WTC11 (cell line): Measurements from ENCODE around the gene AK5. TPM values are rescaled to one million over a fixed set of nuclear protein-coding genes. Genes with fewer than 3 reads are reported as not detected.
A peak's percentile ranks its signal among the peaks of the same experiment; 100 is the strongest.

Experiments used
- ATAC-seq: fragments of 200-7000 bp; cut with Tn5 transposase; 2 replicates; pipeline ENCODE4 v1.10.0; 2021; ENCODE audit warnings: mild to moderate bottlenecking, moderate library complexity
- CTCF ChIA-PET: fragments of 300-600 bp; sonication (Branson Sonifier 250); formaldehyde crosslinking; loops from one replicate; lab custom pipeline; 2021; ENCODE audit warnings: antibody characterized with exemption; lab: Charles Lee
- POLR2A ChIA-PET: fragments of 350-600 bp; sonication (Branson Sonifier 250); formaldehyde crosslinking; loops from one replicate; lab custom pipeline; 2021; ENCODE audit warnings: antibody characterized with exemption; lab: Charles Lee
- DNase-seq: peaks from one replicate; pipeline ENCODE4 v3.0.0; 2021; ENCODE audit warnings: low spot score
- H3K27ac Mint-ChIP-seq: 2 replicates; pipeline ENCODE4 v1.8.0; 2021; ENCODE audit warnings: mixed read lengths
- H3K27me3 Mint-ChIP-seq: 2 replicates; pipeline ENCODE4 v1.8.0; 2021; ENCODE audit warnings: low read depth, mild to moderate bottlenecking, moderate library complexity, mixed read lengths
- H3K36me3 Mint-ChIP-seq: 2 replicates; pipeline ENCODE4 v1.8.0; 2021; ENCODE audit warnings: mixed read lengths
- H3K4me1 Mint-ChIP-seq: 2 replicates; pipeline ENCODE4 v1.8.0; 2022; ENCODE audit warnings: mixed read lengths
- H3K4me3 Mint-ChIP-seq: 2 replicates; pipeline ENCODE4 v1.8.0; 2021; ENCODE audit warnings: mild to moderate bottlenecking, moderate library complexity, mixed read lengths
- H3K9me3 Mint-ChIP-seq: 2 replicates; pipeline ENCODE4 v1.8.0; 2021; ENCODE audit warnings: mixed read lengths
- ATF3 ChIP-seq: sonication (generic); formaldehyde crosslinking; conservative IDR thresholded peaks from 2 replicates; pipeline ENCODE4 v1.8.1; 2022; ENCODE audit warnings: mild to moderate bottlenecking, missing genetic modification reagents
- CBFB ChIP-seq: sonication (generic); formaldehyde crosslinking; IDR thresholded peaks from 2 replicates; pipeline ENCODE4 v1.8.1; 2022; ENCODE audit warnings: mild to moderate bottlenecking, low read depth, missing genetic modification reagents
- ERG ChIP-seq: fragments of 250-450 bp; sonication (Bioruptor Pico); IDR thresholded peaks from 2 replicates; pipeline ENCODE4 v1.8.0; 2021; ENCODE audit warnings: mild to moderate bottlenecking
- GRHL2 ChIP-seq: fragments of 250-450 bp; sonication (Bioruptor Pico); IDR thresholded peaks from 2 replicates; pipeline ENCODE4 v1.8.0; 2022; ENCODE audit warnings: mild to moderate bottlenecking, moderate library complexity; ENCODE audit not compliant: insufficient replicate concordance, severe bottlenecking
- HMGA2 ChIP-seq: fragments of 250-450 bp; sonication (Bioruptor Pico); IDR thresholded peaks from 2 replicates; pipeline ENCODE4 v1.4.0; 2021; ENCODE audit warnings: mild to moderate bottlenecking, moderate library complexity
- IRF2 ChIP-seq: sonication (generic); formaldehyde crosslinking; IDR thresholded peaks from 2 replicates; pipeline ENCODE4 v1.8.0; 2022; ENCODE audit warnings: low read depth, missing genetic modification reagents, borderline replicate concordance
- KAT7 ChIP-seq: sonication (generic); formaldehyde crosslinking; IDR thresholded peaks from 2 replicates; pipeline ENCODE4 v1.8.1; 2023; ENCODE audit warnings: missing genetic modification reagents, mild to moderate bottlenecking, borderline replicate concordance
- MYBL2 ChIP-seq: sonication (generic); formaldehyde crosslinking; IDR thresholded peaks from 2 replicates; pipeline ENCODE4 v1.8.1; 2023; ENCODE audit warnings: mild to moderate bottlenecking, moderate library complexity, missing genetic modification reagents
- NR2C2 ChIP-seq: sonication (generic); formaldehyde crosslinking; IDR thresholded peaks from 2 replicates; pipeline ENCODE4 v1.8.0; 2022; ENCODE audit warnings: mild to moderate bottlenecking, missing genetic modification reagents
- RELA ChIP-seq: sonication (generic); formaldehyde crosslinking; IDR thresholded peaks from 2 replicates; pipeline ENCODE4 v1.8.1; 2022; ENCODE audit warnings: missing genetic modification reagents, mild to moderate bottlenecking, borderline replicate concordance
- SMAD3 ChIP-seq: sonication (generic); formaldehyde crosslinking; IDR thresholded peaks from 2 replicates; pipeline ENCODE4 v1.8.0; 2022; ENCODE audit warnings: missing genetic modification reagents, mild to moderate bottlenecking, borderline replicate concordance
- SMAD4 ChIP-seq: sonication (generic); formaldehyde crosslinking; IDR thresholded peaks from 2 replicates; pipeline ENCODE4 v1.8.0; 2022; ENCODE audit warnings: mild to moderate bottlenecking, missing genetic modification reagents
- SP1 ChIP-seq: sonication (generic); formaldehyde crosslinking; conservative IDR thresholded peaks from 2 replicates; pipeline ENCODE4 v1.8.1; 2022; ENCODE audit warnings: missing genetic modification reagents
- TEAD1 ChIP-seq: sonication (generic); formaldehyde crosslinking; IDR thresholded peaks from 2 replicates; pipeline ENCODE4 v1.8.0; 2022; ENCODE audit warnings: mild to moderate bottlenecking, missing genetic modification reagents
- TEAD4 ChIP-seq: sonication (generic); formaldehyde crosslinking; IDR thresholded peaks from 2 replicates; pipeline ENCODE4 v1.8.0; 2022; ENCODE audit warnings: mild to moderate bottlenecking, missing genetic modification reagents
- ZNF232 ChIP-seq: sonication (generic); formaldehyde crosslinking; IDR thresholded peaks from 2 replicates; pipeline ENCODE4 v1.8.0; 2022; ENCODE audit warnings: mild to moderate bottlenecking, missing genetic modification reagents
- ZNF317 ChIP-seq: sonication (generic); formaldehyde crosslinking; IDR thresholded peaks from 2 replicates; pipeline ENCODE4 v1.8.1; 2023; ENCODE audit warnings: low read depth, mild to moderate bottlenecking, moderate library complexity, missing genetic modification reagents, borderline replicate concordance
- ZNF512 ChIP-seq: sonication (generic); formaldehyde crosslinking; IDR thresholded peaks from 2 replicates; pipeline ENCODE4 v1.8.1; 2022; ENCODE audit warnings: missing genetic modification reagents, borderline replicate concordance
- total RNA-seq: library from RNA; stranded (reverse); gene quantifications from 3 replicates; pipeline ENCODE4 v1.2.3, GENCODE V29; 2021
- TF ChIP-seq, protein P1 (sequence below): sonication (generic); formaldehyde crosslinking; IDR thresholded peaks from 2 replicates; pipeline ENCODE4 v1.8.0; 2022; ENCODE audit warnings: mild to moderate bottlenecking, missing genetic modification reagents
- TF ChIP-seq, protein P2 (sequence below): sonication (generic); formaldehyde crosslinking; IDR thresholded peaks from 2 replicates; pipeline ENCODE4 v1.8.1; 2023; ENCODE audit warnings: mild to moderate bottlenecking, missing genetic modification reagents, moderate library complexity
- TF ChIP-seq, protein P3 (sequence below): sonication (generic); formaldehyde crosslinking; IDR thresholded peaks from 2 replicates; pipeline ENCODE4 v1.8.1; 2023; ENCODE audit warnings: mild to moderate bottlenecking, missing genetic modification reagents, moderate library complexity

The AK5 gene
- total RNA-seq, 1 experiment from 2014 or later = 3.0 TPM

GRCh38 chr1:77513839-77514763, 232.3 kb downstream of the AK5 start:
- DNase-seq (peak; percentile 32), ATAC-seq (peak; percentile 17)
- Mint-ChIP-seq H3K4me3 (no peak overlapping the region; the same call in 1 of the 2 replicates), H3K4me1 (peaks cover 27% of the 10 kb centered on the region), H3K36me3 (no peaks in the 10 kb centered on the region), H3K9me3 (peaks cover 13% of the 10 kb centered on the region), H3K27me3 (no peaks in the 10 kb centered on the region), H3K27ac (peak overlapping the region; percentile 94)
- TF ChIP-seq SMAD3 (CRISPR knock-in tag) (no peak), TEAD1 (CRISPR knock-in tag) (peak; percentile 16; the same call in 1 of the 2 replicates)
- POLR2A ChIA-PET = no interaction called here
- CTCF ChIA-PET = interaction anchor here (1.3 to 3.0 kb wide), 3 partner anchors 19 to 201 kb away, joined by 3 to 21 read pairs (median 3); no protein-coding TSS in a partner anchor

GRCh38 chr1:77514921-77515776, 233.3 kb downstream of the AK5 start:
- ATAC-seq (peak; percentile 98), DNase-seq (peak; percentile 62)
- Mint-ChIP-seq H3K27me3 (no peaks in the 10 kb centered on the region), H3K36me3 (no peaks in the 10 kb centered on the region), H3K27ac (peak overlapping the region; percentile 94), H3K4me3 (no peak overlapping the region), H3K9me3 (peaks cover 13% of the 10 kb centered on the region), H3K4me1 (peaks cover 27% of the 10 kb centered on the region)
- CTCF ChIA-PET = interaction anchor here (1.0 to 3.0 kb wide), 5 partner anchors 16 to 389 kb away, joined by 3 to 21 read pairs (median 3); no protein-coding TSS in a partner anchor
- TF ChIP-seq, protein P1, sequence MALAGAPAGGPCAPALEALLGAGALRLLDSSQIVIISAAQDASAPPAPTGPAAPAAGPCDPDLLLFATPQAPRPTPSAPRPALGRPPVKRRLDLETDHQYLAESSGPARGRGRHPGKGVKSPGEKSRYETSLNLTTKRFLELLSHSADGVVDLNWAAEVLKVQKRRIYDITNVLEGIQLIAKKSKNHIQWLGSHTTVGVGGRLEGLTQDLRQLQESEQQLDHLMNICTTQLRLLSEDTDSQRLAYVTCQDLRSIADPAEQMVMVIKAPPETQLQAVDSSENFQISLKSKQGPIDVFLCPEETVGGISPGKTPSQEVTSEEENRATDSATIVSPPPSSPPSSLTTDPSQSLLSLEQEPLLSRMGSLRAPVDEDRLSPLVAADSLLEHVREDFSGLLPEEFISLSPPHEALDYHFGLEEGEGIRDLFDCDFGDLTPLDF = no peak
- TF ChIP-seq, protein P2, sequence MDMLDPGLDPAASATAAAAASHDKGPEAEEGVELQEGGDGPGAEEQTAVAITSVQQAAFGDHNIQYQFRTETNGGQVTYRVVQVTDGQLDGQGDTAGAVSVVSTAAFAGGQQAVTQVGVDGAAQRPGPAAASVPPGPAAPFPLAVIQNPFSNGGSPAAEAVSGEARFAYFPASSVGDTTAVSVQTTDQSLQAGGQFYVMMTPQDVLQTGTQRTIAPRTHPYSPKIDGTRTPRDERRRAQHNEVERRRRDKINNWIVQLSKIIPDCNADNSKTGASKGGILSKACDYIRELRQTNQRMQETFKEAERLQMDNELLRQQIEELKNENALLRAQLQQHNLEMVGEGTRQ = peak; percentile 47
- POLR2A ChIA-PET = interaction anchor here (0.6 to 1.1 kb wide), 3 partner anchors 18 to 77 kb away, joined by 3 to 5 read pairs (median 4); no protein-coding TSS in a partner anchor

DNA sequence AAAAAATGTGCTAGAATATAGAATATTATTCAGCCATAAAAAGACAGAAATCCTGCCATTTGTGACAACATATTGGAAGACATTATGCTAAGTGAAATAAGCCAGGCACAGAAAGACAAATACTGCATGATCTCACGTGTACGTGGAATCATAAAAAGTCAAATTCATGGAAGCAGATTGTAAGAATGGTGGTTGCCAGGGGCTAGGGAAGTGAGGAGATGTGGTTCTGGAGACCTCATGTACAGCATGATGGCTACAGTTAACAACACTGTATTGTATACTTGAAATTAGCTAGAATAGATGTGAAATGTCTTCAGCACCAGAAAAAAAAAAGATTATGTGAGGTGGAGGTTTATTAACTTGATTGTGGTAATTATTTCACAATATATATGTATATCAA, 234.3 kb downstream of the AK5 start:
- POLR2A ChIA-PET = interaction anchor here (0.5 to 1.1 kb wide), 3 partner anchors 17 to 152 kb away, joined by 3 to 4 read pairs (median 3); no protein-coding TSS in a partner anchor

More for the DNA sequence above, 234.3 kb downstream of the AK5 start:
- no peaks in the 10 kb centered on the region for H3K36me3 Mint-ChIP-seq
- H3K4me1 Mint-ChIP-seq = peaks cover 27% of the 10 kb centered on the region
- TF ChIP-seq ZNF317 (CRISPR knock-in tag) = no peak
- TF ChIP-seq SP1 (CRISPR knock-in tag) = no peak
- no peak for TF ChIP-seq GRHL2 (CRISPR knock-in tag)
- no peak for TF ChIP-seq MYBL2 (CRISPR knock-in tag)
- TF ChIP-seq HMGA2 (CRISPR knock-in tag) = no peak
- TF ChIP-seq ERG (CRISPR knock-in tag) = no peak
- no peak for TF ChIP-seq NR2C2
- no peak for TF ChIP-seq CBFB (CRISPR knock-in tag)
- TF ChIP-seq RELA (CRISPR knock-in tag) = no peak
- TF ChIP-seq SMAD4 (CRISPR knock-in tag) = no peak
- TF ChIP-seq ZNF512 = no peak
- TF ChIP-seq ZNF232 (CRISPR knock-in tag) = no peak
- TF ChIP-seq, protein P3, sequence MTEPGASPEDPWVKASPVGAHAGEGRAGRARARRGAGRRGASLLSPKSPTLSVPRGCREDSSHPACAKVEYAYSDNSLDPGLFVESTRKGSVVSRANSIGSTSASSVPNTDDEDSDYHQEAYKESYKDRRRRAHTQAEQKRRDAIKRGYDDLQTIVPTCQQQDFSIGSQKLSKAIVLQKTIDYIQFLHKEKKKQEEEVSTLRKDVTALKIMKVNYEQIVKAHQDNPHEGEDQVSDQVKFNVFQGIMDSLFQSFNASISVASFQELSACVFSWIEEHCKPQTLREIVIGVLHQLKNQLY = no peak
- no peak for TF ChIP-seq TEAD4 (CRISPR knock-in tag)
- TF ChIP-seq KAT7 (CRISPR knock-in tag) = no peak
- no peak for TF ChIP-seq ATF3 (CRISPR knock-in tag)
- no peak for TF ChIP-seq IRF2 (CRISPR knock-in tag)
- no peak overlapping the region for H3K4me3 Mint-ChIP-seq
- no peaks in the 10 kb centered on the region for H3K27me3 Mint-ChIP-seq
- CTCF ChIA-PET = interaction anchor here (1.0 to 3.0 kb wide), 2 partner anchors 15 to 17 kb away, joined by 3 to 21 read pairs; no protein-coding TSS in a partner anchor
- H3K9me3 Mint-ChIP-seq = peaks cover 17% of the 10 kb centered on the region
- DNase-seq (no peak), ATAC-seq (no peak)
- peak overlapping the region; percentile 94; the same call in 1 of the 2 replicates for H3K27ac Mint-ChIP-seq
